GM23248 (cell line): ENCODE results near the gene TFDP3. TPM values are rescaled to one million over a fixed set of nuclear protein-coding genes. Genes with fewer than 3 reads are reported as not detected.

Experiments used
- DNase-seq: peaks from one replicate; pipeline ENCODE4 v3.0.0-alpha.2; 2015
- H2AFZ ChIP-seq: fragments of 200-600 bp; sonication (generic); 2 replicates; pipeline ENCODE4 v1.6.1; 2016; ENCODE audit warnings: antibody characterized with exemption
- H3F3A ChIP-seq: fragments of 200-600 bp; sonication (generic); 2 replicates; pipeline ENCODE4 v1.6.1; 2016; ENCODE audit warnings: mild to moderate bottlenecking, antibody characterized with exemption, mixed run types; ENCODE audit not compliant: insufficient read depth
- H3K27ac ChIP-seq: fragments of 200-600 bp; sonication (generic); 2 replicates; pipeline ENCODE4 v1.5.1; 2016; ENCODE audit warnings: mild to moderate bottlenecking
- H3K27me3 ChIP-seq: fragments of 200-600 bp; sonication (generic); replicated peaks from 2 replicates; pipeline ENCODE4 v1.6.1; 2016; ENCODE audit warnings: mild to moderate bottlenecking; ENCODE audit not compliant: insufficient read depth
- H3K36me3 ChIP-seq: fragments of 200-600 bp; sonication (generic); 2 replicates; pipeline ENCODE4 v1.6.1; 2016; ENCODE audit warnings: low read depth, mild to moderate bottlenecking
- H3K4me1 ChIP-seq: fragments of 200-600 bp; sonication (generic); 2 replicates; pipeline ENCODE4 v1.6.1; 2016; ENCODE audit warnings: mild to moderate bottlenecking; ENCODE audit not compliant: insufficient read depth
- H3K4me2 ChIP-seq: fragments of 200-600 bp; sonication (generic); one replicate; pipeline ENCODE4 v1.6.1; 2016; ENCODE audit warnings: mild to moderate bottlenecking; ENCODE audit not compliant: unreplicated experiment
- H3K4me3 ChIP-seq: fragments of 200-600 bp; sonication (generic); 2 replicates; pipeline ENCODE4 v1.5.1; 2016; ENCODE audit warnings: mild to moderate bottlenecking
- H3K79me2 ChIP-seq: fragments of 200-600 bp; sonication (generic); 2 replicates; pipeline ENCODE4 v1.6.1; 2016; ENCODE audit warnings: mild to moderate bottlenecking; ENCODE audit not compliant: insufficient read depth
- H3K9ac ChIP-seq: fragments of 200-600 bp; sonication (generic); 2 replicates; pipeline ENCODE4 v1.6.1; 2016; ENCODE audit warnings: mild to moderate bottlenecking
- H3K9me2 ChIP-seq: fragments of 200-600 bp; sonication (generic); 2 replicates; pipeline ENCODE4 v1.6.1; 2016; ENCODE audit warnings: mixed run types, mild to moderate bottlenecking, moderate library complexity; ENCODE audit not compliant: insufficient read depth
- H3K9me3 ChIP-seq: fragments of 200-600 bp; sonication (generic); one replicate; pipeline ENCODE4 v1.6.1; 2017; ENCODE audit warnings: low read depth
- H4K20me1 ChIP-seq: fragments of 200-600 bp; sonication (generic); 2 replicates; pipeline ENCODE4 v1.6.0; 2016; ENCODE audit not compliant: insufficient read depth
- EZH2 ChIP-seq: fragments of 200-600 bp; sonication (generic); IDR thresholded peaks from 2 replicates; pipeline ENCODE4 v1.6.1; 2018; ENCODE audit warnings: antibody characterized with exemption, mild to moderate bottlenecking; ENCODE audit not compliant: insufficient read depth, poor library complexity, severe bottlenecking
- EZH2phosphoT487 ChIP-seq: fragments of 200-600 bp; sonication (generic); IDR thresholded peaks from 2 replicates; pipeline ENCODE4 v1.6.1; 2018; ENCODE audit warnings: antibody characterized with exemption, moderate library complexity, mild to moderate bottlenecking, low read depth; ENCODE audit not compliant: insufficient read depth
- WGBS, 2 experiments: methylation state at CpG; one replicate each; pipeline ENCODE4 v1.1.6; 2015 to 2017; ENCODE audit warnings: low lambda C conversion rate in 2 of 2, low coverage in 1 of 2; ENCODE audit errors: missing lambda C conversion rate in 2 of 2; 5-methylcytosine and 5-hydroxymethylcytosine counted together
- in situ Hi-C: fragments of 300-500 bp; cut with MboI; formaldehyde crosslinking; loops from 2 replicates; pipeline ENCODE4 v1.15.0; 2020
- polyA plus RNA-seq: library from polyadenylated mRNA; unstranded; fragments of >200 nt; fragmentation: Nextera tagmentation; extraction: Ambion mirVana; gene quantifications from 2 replicates; pipeline ENCODE4 v1.2.1, GENCODE V29; 2016
- total RNA-seq: library from RNA; depleted of rRNA; stranded (reverse); fragments of >200 nt; shearing (Covaris generic); gene quantifications from 2 replicates; pipeline ENCODE4 v1.2.3, GENCODE V29; 2014

The TFDP3 gene
- total and polyA plus RNA-seq, 2 experiments from 2014 or later = not detected

DNA sequence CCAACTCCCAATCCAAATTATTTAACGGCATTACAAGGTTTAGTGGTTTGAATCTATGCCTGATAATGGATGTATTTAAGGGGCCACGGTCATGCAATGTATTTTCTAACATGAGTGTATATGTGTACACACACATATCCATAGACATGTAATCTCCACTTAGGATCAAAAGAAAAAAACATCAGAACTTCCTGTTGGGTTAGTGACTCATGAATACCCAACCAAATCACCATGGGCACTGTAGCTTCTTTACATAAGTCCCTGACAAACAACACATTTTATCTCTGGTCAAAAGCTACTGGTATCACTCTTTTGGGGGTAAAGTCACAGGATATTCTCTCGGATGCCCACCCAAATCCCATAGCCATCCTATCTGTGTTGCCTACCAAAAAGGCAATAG, 36.5 kb upstream of the TFDP3 start:
- no peaks in the 10 kb centered on the region for H4K20me1 ChIP-seq
- no peaks in the 10 kb centered on the region for H3K9me2 ChIP-seq
- no peak overlapping the region for H3K4me2 ChIP-seq
- no peak overlapping the region for H2AFZ ChIP-seq
- peak; percentile 58 for DNase-seq
- H3K9me3 ChIP-seq = no peaks in the 10 kb centered on the region
- no peaks in the 10 kb centered on the region for H3K27me3 ChIP-seq
- no peaks in the 10 kb centered on the region for H3K79me2 ChIP-seq
- H3K36me3 ChIP-seq = no peaks in the 10 kb centered on the region
- H3K4me3 ChIP-seq = no peak overlapping the region
- WGBS, 2 experiments = 79 to 85% methylated on average over 3 of the region's 3 CpGs
- in situ Hi-C loops = no loop called here
- peaks cover 12% of the 10 kb centered on the region for H3K4me1 ChIP-seq
- H3F3A ChIP-seq = peaks cover 8% of the 10 kb centered on the region; the same call in 1 of the 2 replicates
- H3K27ac ChIP-seq = no peak overlapping the region
- H3K9ac ChIP-seq = no peak overlapping the region
- TF ChIP-seq EZH2phosphoT487 = no peak
- TF ChIP-seq EZH2 = no peak

DNA sequence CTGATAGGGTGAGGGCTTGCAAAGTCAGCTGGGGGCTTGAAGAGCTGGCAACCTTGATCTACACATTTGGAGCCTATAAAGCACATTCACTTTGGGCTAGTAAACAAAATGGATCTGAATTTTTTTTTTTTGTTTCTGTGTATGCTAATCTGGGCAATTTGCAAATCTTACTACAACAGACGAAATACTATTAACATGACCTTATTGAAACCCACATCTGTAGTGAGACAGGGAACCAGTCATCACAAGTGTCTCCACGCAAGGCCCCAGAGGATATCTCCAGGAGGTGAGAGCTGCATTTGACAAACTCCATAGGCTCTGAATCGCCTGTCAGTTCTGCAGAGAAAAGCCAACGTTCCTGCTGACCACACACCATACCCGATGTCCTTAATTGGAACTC, 33.0 kb upstream of the TFDP3 start:
- H3K36me3 ChIP-seq = no peaks in the 10 kb centered on the region
- no peak overlapping the region for H3K9ac ChIP-seq
- TF ChIP-seq EZH2phosphoT487 (no peak), EZH2 (no peak)
- no peaks in the 10 kb centered on the region for H3K9me2 ChIP-seq
- H3K79me2 ChIP-seq = no peaks in the 10 kb centered on the region
- H2AFZ ChIP-seq = no peak overlapping the region
- 45 to 53% methylated on average over 5 of the region's 5 CpGs for WGBS, 2 experiments
- H3F3A ChIP-seq = no peaks in the 10 kb centered on the region
- no peaks in the 10 kb centered on the region for H3K27me3 ChIP-seq
- in situ Hi-C loops = no loop called here
- H3K9me3 ChIP-seq = no peaks in the 10 kb centered on the region
- DNase-seq = no peak
- H3K4me1 ChIP-seq = no peaks in the 10 kb centered on the region
- H3K4me2 ChIP-seq = no peak overlapping the region
- no peak overlapping the region for H3K4me3 ChIP-seq
- no peaks in the 10 kb centered on the region for H4K20me1 ChIP-seq
- H3K27ac ChIP-seq = no peak overlapping the region

DNA sequence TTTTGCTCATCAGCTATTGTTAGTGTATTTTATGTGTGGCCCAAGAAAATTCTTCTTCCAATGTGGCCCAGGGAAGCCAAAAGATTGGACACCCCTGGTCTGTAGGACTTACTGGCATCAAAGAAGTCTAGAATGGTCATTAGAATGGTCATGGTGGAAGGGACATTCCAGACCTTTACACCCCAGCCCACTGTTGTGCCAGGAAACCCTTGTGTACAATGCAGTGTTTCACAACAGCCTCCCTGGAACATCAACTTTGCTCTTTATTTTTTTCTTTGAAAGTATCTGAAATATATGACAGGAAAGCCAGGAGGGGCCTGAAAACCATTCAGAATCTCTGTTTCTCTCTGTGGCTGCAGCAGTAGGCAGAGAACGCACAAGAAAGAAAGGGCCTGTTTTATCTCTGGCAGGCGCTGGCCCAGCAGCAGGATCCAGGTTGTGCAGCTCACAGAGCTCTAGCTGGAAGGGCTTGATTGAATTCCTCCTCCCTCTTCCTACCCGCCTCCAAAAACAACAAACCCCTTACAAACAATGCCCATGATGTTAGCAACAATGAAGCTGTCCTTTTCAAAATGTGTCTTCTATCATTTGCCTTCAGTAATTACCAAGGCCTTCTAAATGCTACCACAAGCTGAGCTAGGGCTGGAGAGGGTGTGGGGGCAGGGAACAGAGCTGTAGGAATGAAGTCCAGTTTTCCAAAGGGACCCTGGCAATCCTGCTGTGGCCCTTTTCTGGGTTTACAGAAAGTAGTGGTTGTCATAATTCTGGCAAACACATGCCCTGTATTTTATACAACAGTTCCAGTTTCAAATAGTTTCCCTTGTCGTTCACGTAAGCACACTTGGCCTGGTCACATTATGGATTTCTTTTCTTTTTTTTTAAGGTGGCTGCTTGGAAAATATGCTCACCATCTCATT, 32.3 kb upstream of the TFDP3 start:
- Histone ChIP-seq H3K4me3 (no peak overlapping the region), H4K20me1 (no peaks in the 10 kb centered on the region), H3K4me2 (no peak overlapping the region), H3K9me2 (no peaks in the 10 kb centered on the region), H3K79me2 (no peaks in the 10 kb centered on the region), H3K27ac (no peak overlapping the region), H3K4me1 (no peaks in the 10 kb centered on the region), H3K9ac (no peak overlapping the region), H3K36me3 (no peaks in the 10 kb centered on the region), H3K27me3 (no peaks in the 10 kb centered on the region), H3F3A (no peaks in the 10 kb centered on the region), H3K9me3 (no peaks in the 10 kb centered on the region), H2AFZ (no peak overlapping the region)
- no peak for DNase-seq
- WGBS, 2 experiments = 45 to 59% methylated on average over 5 of the region's 5 CpGs
- in situ Hi-C loops = no loop called here
- TF ChIP-seq EZH2 (no peak), EZH2phosphoT487 (no peak)

DNA sequence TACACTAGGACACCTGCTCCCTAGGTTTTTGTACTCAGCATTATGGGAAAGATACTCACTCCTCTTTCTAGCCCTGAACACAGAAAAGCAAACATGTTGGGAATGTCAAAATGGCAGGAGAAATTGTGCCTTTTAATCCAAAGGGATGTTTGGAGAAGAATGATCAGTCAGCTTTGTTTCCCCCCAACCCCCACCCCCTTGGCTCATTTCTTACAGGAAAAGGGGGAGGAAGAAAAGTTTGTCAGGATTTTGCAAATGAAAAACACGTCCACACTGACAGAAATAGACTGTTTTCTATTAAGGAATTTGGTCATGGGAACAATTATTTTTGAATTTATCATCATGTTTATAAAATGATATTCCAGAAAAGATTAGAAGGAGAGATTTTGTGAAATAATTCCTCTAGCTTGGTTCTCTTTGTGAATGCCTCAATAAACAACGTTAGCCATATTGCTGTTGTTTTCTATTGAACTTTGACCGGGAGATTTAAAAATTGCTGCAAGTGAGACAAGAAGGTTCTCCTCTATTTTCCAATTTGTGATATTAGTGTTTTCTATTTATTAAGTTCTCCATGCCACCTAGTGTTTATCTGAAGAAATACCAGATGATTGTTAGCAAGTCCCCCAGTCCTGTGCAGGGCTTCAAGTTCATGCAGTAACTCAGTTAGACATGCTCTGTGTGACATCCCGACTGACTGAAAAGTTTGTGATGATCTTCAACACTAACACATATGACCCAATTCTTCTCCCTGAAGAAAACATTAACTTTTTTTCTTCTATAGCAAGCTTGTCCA, 31.3 kb upstream of the TFDP3 start:
- TF ChIP-seq EZH2 (no peak), EZH2phosphoT487 (no peak)
- DNase-seq = peak; percentile 21

More for the DNA sequence above, 31.3 kb upstream of the TFDP3 start:
- no peaks in the 10 kb centered on the region for H3K36me3 ChIP-seq
- no peaks in the 10 kb centered on the region for H3K79me2 ChIP-seq
- WGBS, 2 experiments = 6% methylated on average over 4 of the region's 4 CpGs
- H4K20me1 ChIP-seq = no peaks in the 10 kb centered on the region
- H3K9me2 ChIP-seq = no peaks in the 10 kb centered on the region
- no peaks in the 10 kb centered on the region for H3K9me3 ChIP-seq
- no peak overlapping the region for H3K9ac ChIP-seq
- H3K27ac ChIP-seq = no peak overlapping the region
- H3F3A ChIP-seq = no peaks in the 10 kb centered on the region
- H2AFZ ChIP-seq = no peak overlapping the region
- H3K4me1 ChIP-seq = no peaks in the 10 kb centered on the region
- no peak overlapping the region for H3K4me3 ChIP-seq
- H3K4me2 ChIP-seq = no peak overlapping the region
- in situ Hi-C loops = no loop called here
- no peaks in the 10 kb centered on the region for H3K27me3 ChIP-seq
